Right lung (tissue), 5 donors: ENCODE measurements around the gene RNF26. TPM values are rescaled to one million over a fixed set of nuclear protein-coding genes. Genes with fewer than 3 reads are reported as not detected.

Experiments
- DNase-seq, 2 donors: peaks; one replicate each; pipeline ENCODE4 v3.0.0-alpha.2; 2013
- polyA plus RNA-seq, 5 donors: library from polyadenylated mRNA; unstranded; fragments of 120-200 nt; gene quantifications; one replicate each; pipeline versions ENCODE4 v1.2.1 to v1.2.3, GENCODE V29; 2013; ENCODE audit warnings: inconsistent platforms in 1 of 5, low replicate concordance in 1 of 5; ENCODE audit not compliant: insufficient read length in 5 of 5, insufficient read depth in 1 of 5

RNF26 gene
- polyA plus RNA-seq, 5 donors, result 26.7 to 30.3 (median 28.9) TPM

DNA sequence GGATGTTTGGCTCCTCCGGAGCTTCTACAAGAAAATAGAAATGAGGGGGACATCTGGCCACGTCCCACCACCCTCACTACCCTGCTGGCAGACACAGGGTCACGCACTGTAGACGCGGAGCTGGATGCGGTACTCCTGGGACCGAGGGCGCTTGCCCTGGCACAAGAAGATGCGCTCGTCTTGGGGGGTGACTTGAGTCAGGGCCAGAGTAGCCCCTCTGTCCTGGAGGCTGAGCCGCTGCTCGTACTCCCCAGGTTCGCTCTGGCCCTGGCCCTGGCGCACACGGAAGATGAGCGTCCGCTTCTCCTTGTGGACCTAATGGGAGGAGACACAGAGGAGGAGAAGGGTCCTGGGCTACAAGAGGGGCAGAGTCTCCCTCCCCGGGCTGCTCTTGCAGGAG, 19.6 kb upstream of the RNF26 start:
- DNase-seq, result no peak

DNA sequence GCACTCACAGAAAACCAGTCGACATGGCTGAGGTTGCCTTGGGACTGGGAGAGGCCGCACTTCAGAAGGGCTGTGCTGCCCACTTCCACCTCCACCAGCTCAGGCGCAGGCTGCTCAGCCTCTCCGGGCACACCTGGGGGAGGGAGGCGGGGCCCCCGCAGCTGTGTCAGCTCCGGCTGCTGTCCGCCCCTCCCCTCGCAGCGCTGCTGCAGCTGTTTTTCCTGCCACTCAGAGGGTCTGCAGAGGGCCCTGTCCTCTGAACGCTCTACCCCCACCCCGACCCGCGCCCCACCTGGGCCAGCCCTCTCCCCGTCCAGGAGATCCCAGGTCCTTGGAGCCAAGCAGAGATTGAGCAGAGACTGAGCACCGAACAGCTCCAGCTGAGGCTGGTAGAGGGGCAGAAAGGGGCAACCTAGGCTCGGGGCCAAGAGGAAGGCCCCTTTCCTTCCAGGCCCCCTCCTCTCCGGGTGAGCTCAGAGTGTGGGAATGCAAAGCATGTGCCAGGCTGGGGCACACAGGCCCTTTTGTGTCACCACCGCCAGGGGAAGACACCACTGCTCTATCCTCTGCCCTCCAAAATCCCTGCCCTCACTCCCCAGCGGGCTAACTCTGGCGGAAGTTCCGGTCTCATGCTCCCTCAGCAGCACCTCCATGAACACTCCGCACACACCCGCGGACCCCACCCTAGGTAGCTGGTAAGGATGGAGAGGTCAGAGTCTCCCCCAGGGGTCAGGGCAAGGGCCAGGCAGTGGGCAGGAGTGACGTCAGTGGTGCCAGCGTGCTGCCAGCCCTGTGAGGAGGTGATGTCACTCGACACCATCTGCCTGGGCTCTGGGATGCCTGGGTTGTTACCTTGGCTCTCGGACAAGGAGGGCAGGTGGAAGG, 19.0 kb upstream of the RNF26 start:
- no peak for DNase-seq

DNA sequence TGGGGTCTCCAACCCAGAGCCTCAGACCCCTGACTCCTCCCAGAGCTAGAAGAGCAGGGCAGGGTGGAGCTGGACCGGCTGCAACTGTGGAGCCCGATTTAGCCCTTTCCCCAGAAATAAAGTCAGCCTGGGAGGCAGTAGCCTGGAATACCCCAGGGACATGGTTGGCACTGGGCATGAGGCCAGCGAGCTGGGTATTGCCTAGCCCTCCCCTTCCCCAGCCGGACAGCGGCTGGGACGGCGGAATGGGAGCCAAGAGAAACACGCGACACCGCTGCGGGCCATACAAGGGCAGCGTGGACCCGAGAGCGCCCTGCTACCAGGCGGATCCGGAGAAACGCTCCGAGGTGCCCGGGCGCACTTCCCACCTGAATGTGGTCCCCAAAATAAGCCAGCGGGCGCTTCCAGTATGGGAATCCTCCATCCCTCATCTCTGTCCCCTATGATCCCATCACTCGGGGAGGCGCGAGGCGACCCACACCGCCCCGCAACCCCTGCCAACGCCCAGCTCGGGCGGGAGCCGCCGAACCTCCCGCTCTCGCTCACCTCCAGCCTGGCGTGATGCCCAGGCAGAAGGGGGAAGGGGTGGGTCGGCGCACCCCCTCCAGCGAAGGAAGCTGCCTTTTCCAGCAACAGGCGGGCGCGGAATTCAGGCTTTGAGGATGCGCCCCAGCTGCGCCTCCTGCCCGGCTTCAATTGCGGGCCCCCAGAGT, 18.2 kb upstream of the RNF26 start:
- DNase-seq, result peak in 1 of 2 donors; percentile 42

DNA sequence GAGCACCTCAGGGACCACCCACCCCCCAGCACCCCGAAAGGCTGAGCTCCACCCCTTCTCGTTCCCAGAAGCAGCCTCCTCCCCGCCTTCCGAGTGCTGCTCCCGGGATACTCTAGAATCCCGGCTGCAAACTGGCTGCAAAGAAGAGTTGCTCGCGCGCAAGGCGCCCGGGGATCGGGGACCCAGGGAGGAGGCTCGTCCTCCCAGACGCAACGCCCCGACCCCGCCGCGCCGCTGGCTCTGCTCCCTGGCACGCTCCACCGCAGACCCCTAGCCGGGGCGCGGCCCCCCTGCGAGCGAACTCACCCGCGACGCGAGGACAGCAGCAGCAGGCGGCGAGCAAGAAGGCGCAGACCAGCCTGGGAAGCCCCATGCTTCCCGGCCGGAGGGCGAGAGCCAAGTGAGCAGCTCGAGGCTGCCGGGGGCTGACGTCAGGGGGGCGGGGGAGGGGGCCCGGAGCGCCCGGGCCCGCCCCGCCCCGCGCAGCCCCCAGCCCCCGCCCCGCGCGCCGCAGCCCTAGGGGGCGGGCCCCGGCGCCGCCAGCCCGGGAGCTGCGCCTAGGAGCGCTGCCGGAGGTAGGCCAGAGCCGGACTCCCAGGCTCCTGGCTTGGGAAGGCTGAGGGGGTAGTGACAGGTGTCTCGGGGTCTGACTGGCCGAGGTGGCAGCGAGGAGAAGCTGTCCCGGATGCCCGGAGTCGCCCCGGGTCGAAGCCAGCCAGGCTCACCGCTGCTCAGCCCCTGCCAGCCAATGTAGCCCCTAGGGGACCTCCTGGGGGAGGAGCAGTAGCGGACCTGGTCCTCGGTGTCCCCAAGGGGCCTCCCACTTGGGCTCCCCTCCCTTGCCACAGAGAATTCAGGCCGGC, 17.4 kb upstream of the RNF26 start, which contains the start of gene MCAM:
TSS of gene MCAM (minus strand) at position 402 of the 863 bp plus-strand sequence. CDS start at position 373, 29 bp downstream.
- peak in 1 of 2 donors; percentile 59 for DNase-seq

DNA sequence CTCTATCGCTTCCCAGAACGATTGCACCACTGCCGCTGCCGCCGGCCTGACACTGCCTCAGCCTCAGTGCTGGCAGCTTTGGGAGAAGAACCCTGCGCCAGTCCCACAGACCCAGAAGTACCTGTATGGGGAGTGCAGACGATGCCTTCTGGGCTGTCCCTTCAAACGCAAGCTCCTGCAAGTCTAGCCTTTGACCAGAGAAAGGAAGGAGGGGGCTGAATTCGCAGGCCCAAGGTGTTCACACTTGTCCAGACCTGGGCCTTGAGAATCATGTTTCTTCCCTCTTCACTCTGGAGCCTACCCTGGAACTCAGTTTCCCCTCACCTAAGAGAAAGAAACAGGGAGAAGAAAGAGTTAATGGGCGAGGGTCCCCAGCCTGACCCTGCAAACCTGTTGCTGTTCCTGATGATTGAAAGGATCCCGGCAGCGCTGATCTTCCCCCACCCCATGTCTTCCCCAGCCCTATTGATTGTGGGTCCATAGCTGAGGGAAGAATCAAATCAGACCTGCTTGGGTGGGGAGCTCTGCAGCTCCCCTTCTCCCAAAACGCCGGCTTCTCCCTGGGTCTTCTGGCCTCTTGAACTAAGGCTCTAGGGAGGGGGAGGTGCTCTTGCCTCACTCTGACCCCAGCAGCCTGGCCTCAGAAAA, 16.6 kb upstream of the RNF26 start:
- DNase-seq, result no peak

DNA sequence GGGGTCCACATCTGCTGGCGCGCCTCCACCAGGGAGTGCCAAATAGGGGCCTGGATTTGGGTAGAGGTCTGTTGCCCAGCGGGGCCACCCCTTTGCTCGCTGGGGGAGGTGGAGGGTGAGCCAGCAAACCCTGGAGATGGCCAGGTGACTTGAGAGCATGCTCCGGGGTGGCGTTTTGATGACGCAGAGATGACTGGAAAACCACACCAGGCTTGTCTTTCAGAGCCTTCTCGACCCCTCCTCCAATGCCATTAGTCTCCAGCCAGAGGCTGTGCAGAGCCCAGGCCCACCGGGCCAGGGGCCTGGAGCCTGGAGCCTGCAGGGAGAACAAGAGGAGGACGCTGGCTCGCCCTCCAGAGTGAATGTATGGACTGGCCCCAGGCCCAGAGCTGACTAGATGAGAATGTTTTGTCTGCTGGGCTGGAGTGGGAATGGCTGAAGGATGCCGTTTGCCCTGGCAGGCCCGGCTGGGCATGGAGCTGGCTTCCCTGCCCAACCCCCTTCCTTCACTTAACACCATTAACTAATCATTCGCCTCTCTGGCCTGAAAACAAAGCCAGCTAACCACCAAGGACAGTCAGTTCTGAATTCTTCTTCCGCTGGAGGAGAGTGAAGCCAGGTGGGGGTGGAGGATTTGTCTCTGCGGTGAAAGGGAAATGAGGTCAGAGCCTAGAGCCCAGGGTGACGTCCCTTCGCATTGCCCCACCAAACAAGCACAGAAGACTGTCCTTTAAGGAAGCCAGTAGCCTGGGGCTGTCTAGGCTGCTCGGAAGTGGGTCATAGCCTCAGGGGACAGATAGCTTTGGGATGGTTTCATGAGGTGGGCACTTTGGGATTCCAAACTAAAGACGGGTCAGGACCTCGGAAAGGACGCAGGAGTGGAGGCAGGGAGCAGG, 15.8 kb upstream of the RNF26 start:
- no peak for DNase-seq

DNA sequence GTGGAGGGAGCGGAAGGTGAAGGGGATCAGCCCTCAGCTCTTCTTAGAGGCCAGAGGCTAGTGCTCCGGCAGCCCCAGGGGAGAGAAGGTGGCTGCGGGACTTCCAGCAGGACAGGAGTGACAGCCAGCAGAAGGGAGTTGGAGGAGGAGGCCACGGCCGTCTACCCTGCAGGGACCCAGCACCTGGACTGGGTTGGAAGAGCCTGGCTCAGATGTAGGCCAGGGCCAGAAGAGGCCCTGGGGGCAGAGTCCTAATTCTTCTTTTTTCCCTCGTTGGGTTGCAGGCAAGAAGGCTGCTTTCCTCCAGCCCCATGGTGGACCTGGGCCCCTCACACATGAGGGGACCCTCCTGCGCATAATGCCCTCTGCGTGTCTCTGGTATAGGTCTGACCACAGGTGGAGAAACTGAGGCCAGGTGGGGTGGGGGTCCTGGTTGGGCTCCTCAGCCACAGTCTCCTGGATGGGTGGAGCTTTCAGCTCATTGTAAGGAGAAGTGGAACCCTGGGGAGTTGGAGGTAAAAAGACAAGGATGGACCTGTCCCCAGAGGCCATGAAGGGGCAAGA, 15.1 kb upstream of the RNF26 start:
- no peak for DNase-seq

DNA sequence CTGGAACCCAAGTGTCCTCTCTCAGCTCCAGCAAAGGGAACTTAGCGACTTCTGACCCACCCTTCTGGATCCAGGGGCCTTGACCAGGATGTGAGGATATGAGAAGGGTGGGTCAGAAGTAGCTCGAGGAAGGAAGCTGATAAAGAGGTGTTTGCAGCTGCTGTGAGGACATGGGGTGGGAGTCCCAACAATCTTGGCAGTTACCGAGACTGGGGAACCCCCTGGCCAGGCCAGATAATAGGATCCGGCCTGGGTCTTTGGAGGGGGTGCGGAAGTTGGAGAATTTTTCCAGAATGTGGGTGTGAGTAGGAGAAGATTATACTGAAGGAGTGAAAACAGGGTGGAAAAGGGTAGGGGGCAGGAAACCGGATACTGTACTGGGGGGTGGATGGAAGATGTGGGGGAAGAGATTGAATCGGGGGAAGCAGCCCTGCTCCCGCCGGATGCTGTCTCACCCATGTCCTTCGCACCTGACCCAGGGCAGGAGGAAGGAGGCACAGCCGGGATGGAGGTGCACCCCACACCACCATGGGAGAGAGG, 14.6 kb upstream of the RNF26 start:
- no peak for DNase-seq

DNA sequence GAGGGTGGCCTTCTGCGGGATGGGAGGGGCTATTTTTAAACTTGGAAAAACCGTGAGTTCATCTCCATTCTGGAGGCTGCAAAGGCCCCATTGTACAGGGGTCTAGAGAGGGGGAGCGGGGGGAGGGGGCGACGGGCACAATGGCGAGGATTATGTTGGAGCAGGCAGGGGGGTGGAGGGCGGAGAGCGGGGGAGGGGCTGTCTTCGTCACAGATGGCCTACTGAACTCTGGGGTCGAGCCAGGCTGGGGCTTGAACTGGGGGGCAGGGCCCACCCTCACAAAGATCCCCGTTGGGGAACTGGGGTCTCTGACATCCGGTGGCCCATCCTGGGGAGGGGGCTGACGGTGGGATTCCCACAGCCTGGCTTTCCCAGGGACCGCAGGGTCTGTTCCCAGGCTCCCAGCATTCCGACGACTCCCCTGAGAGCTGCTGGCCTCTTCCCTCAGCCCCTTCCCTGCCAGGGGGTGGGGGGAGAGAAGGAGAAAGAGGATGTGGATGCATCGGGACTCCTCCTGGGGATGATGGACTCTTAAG, 14.0 kb upstream of the RNF26 start:
- no peak for DNase-seq

DNA sequence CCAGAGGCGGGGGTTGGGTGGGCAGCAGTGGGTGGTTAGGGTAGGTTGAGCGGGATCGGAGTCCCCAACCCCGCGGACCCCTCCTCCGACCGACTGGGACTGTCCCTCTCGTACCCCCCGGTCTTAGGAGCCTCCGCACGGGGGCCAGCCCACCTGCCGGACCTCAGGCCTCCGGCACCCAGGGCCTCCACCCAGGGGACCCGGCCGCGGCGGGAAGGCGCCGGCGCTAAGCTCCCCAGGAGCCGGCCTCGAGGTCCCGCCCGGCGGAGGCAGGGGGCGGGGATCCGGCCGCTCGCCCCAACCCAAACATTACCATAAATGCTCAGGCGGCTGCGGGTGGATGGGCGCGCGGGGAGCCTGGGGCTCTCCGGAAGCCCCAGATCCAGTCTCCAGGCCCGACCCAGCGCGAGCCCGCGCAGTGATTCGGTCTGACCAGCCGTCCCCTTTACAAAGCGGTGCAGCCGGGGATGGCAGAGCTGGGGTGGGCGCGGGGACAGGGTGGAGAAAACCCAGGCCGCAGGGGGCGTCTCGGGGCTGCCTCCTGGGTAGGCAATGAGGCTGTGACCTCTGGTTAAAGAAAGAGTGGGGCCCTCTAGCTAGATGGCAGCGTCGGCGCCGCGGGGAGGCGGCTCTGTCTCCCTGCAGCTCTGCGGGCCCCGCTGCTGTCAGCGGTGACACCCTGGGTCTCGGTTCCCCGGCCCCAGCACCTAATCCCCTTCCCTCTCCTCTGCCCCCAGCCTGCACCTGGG, 13.4 kb upstream of the RNF26 start:
- peak in 1 of 2 donors; percentile 47 for DNase-seq

DNA sequence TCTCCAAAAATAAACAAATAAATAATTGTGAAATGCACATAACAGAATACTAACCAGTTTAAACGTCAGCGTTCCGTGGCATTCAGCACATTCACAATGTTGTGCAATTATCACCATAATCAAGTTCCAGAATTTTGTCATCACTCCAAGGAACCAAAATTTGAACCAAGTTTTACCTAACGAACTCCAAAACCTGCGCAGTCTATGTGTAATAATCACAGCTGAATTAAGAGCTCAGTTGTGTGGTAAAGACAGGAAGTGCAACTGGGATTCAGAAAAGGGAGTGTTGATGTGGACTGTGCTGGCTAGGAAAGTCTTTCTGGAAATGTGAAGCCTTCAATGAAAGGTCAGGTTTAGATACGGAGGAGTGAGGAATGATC, 12.0 kb upstream of the RNF26 start:
- DNase-seq, result no peak

DNA sequence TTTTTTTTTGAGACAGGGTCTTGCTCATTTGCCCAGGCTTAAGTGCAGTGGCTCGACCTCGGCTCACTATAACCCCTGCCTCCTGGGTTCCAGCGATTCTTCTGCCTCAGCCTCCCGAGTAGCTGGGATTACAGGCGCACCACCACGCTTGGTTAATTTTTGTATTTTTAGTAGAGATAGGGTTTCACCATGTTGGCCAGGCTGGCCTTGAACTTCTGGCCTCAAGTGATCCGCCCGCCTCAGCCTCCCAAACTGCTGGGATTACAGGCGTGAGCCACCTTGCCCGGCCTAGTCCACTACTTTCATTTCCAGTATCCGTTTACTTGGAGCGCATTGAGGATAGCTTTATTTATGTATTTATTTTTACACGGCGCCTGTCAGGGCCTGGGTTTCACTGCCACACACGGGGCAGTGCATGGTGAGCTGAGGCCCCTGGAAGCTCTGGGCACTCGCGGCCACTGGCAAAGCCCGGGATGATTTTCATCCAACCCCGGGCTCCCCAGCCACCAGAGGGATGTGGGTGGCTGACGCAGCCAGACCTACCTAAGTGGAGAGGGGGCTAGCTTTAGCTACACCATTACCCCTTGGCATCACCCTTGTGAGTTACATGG, 11.3 kb upstream of the RNF26 start:
- DNase-seq, result no peak

DNA sequence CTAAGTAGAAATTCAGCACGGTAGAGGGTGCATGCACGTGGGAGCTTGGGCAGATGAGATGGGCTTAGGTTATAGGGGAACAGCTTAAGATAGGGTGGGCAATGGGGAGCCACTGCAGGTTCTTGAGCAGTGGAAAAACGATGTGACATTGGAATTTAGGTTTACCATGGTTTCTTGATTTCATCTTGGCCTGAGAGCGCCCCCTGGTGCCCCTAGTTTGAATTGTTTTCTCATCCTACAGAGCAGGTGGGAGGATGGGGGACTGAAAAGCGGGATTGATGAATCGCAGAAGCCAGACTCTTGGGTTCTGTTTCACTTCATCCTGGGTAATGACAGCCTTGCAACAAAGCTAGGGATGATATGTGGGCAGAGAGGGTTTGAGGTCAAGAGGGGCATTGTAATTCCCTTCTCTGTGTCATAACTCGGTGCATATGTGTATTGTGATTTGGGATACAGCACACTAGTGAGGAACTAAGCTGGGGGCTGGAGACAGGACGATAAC, 10.7 kb upstream of the RNF26 start:
- DNase-seq, result peak in 1 of 2 donors; percentile 60

DNA sequence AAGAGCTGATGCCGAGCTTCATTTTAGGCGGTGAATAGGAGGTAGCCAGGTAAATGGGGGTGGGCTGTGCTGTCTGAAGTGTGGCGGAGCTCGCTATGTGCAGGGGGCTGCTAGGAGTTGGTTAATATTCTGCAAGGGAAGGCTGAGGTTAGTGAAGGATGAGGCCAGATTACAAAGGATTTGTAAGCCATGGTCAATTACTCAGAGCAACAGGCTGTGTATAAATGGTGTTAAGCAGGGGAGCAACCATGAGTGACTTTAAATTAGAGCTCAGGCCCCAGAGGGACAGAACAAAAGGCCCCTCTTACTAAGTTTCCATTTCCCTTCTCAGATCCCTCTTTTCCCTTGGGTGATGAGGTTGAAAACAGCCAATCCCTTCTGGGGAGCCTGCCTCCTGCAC, 10.1 kb upstream of the RNF26 start:
- DNase-seq, result no peak

DNA sequence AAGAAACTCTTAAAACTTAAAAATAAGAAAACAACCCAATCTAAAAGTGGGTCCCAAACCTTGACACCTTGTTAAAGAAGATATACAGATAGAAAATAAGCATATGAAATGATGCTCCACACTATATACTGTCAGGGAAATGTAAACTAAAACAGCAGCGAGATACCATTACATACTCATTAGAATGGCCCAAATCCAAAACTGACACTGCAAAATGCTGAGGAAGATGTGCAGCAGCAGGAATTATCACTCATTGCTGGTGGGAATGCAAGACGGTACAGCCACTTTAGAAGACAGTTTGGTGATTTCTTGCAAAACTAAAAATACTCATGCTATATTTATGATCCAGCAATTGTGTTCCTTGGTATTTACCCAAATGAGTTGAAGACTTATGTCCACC, 5.0 kb upstream of the RNF26 start:
- DNase-seq, result no peak

DNA sequence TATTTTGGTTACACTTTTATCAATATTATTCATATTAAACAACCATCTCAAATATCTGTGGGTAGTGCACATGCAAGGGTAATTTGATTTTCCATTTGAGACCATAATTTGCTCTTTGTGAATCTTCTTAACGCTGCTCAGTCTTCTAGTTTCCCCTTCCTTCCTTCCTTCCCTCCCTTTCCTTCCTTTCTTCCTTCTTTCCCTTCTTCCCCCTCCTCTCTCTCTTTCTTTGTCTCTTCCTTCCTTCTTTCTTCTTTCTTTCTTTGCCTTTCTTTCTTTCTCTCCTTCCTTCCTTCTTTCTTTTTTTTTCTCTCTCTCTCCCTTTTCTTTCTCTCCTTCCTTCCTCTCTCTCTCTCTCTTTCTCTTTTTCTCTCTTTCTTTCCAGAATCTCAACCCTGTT, 4.1 kb upstream of the RNF26 start:
- no peak for DNase-seq

DNA sequence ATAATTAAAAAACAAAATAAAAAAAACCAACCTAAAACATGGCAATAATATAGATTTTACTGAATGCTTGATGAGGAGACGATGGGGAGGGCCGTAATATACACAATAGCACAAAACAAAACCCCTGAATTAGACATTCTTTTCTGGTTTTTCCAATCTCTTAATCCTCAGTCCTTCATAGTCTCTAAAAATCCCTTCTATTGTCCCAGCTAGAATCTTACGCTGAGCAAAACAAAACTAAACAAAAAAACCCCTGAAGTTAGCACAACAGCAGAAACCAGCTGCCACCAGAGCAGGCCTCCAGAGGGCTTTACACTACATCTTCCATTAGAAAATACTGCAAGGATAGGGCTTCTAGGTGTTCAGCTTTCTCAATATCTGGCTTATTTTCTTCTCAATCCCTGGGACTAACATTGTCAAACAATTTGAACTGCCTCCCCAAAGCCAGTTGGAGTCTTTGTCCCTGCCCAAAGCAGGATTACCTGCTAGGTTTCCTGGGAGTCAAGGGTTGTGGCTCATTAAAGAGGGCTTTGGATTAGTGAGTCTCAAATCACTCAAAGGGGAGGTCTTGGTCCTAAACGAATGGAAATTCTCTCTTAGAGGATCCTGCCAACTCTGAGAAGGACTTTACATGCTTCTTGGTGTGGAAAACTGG, 2.1 kb upstream of the RNF26 start:
- no peak for DNase-seq
